ENCODE data around the gene DTHD1. TPM values are rescaled to one million over a fixed set of nuclear protein-coding genes. Genes with fewer than 3 reads are reported as not detected.

The DTHD1 gene
- total and polyA plus RNA-seq, 10 of the 15 experiments (the other 5 are each of a cell fraction or from before 2014, with no cell fraction given): 0.05 to 2.8 (median 1.4) TPM

- TF ChIP-seq TCF12 (IDR thresholded peaks at IDR 0.05; ENCODE audit: low read depth, low read length) (no peak), YBX1 (IDR thresholded peaks at IDR 0.05) (no peak), IKZF1 (conservative IDR thresholded peaks at IDR 0.05) (no peak), JUND (IDR thresholded peaks at IDR 0.05; ENCODE audit: low read depth, low read length) (no peak), EZH2 (IDR thresholded peaks at IDR 0.05; ENCODE audit: borderline replicate concordance, control insufficient read depth, low read depth, low read length) (no peak), PML (IDR thresholded peaks at IDR 0.05; ENCODE audit: low read length) (peak; percentile 58; the same call in 1 of the 2 replicates), YY1 (IDR thresholded peaks at IDR 0.05; ENCODE audit: low read depth, low read length) (no peak), MTA2 (IDR thresholded peaks at IDR 0.05; ENCODE audit: low read depth) (peak; percentile 57), SUZ12 (IDR thresholded peaks at IDR 0.05; ENCODE audit: unreplicated experiment) (no peak), KLF5 (IDR thresholded peaks at IDR 0.05; ENCODE audit: partially characterized antibody) (no peak), MLLT1 (IDR thresholded peaks at IDR 0.05) (no peak), ATF2 (IDR thresholded peaks at IDR 0.05; ENCODE audit: low read length) (peak; percentile 88), FOXM1 (IDR thresholded peaks at IDR 0.05; ENCODE audit: low read depth, low read length) (peak; percentile 77; the same call in 1 of the 2 replicates), EP300 (IDR thresholded peaks at IDR 0.05; ENCODE audit: borderline replicate concordance in 1 of 2, control insufficient read depth in 1 of 2, low read depth in 2 of 2, low read length in 2 of 2) (peak in 1 of 2 experiments; percentile 39; a peak in 1 of 4 replicates), DPF2 (IDR thresholded peaks at IDR 0.05) (no peak), IRF5 (IDR thresholded peaks at IDR 0.05; ENCODE audit: borderline replicate concordance) (no peak), MEF2B (IDR thresholded peaks at IDR 0.05; ENCODE audit: partially characterized antibody, poor library complexity, severe bottlenecking) (peak; percentile 68), CHD1 (IDR thresholded peaks at IDR 0.05; ENCODE audit: low read depth, low read length) (no peak), SPI1 (IDR thresholded peaks at IDR 0.05; ENCODE audit: borderline replicate concordance, insufficient read depth, low read depth, low read length) (peak; percentile 71), MXI1 (IDR thresholded peaks at IDR 0.05; ENCODE audit: low read depth, low read length) (no peak), TARDBP (IDR thresholded peaks at IDR 0.05; ENCODE audit: borderline replicate concordance) (no peak), RAD51 (IDR thresholded peaks at IDR 0.05) (no peak), NFYB (IDR thresholded peaks at IDR 0.05; ENCODE audit: insufficient read depth, low read depth, low read length) (no peak), NR2C2 (IDR thresholded peaks at IDR 0.05; ENCODE audit: borderline replicate concordance, control insufficient read depth, insufficient read length, low read depth) (no peak), CTCF (IDR thresholded peaks at IDR 0.05 in 2 of 3, conservative IDR thresholded peaks at IDR 0.05 in 1 of 3; ENCODE audit: control insufficient read depth in 2 of 3, extremely low read depth in 1 of 3, insufficient read depth in 1 of 3, low read depth in 3 of 3, low read length in 3 of 3) (no peak)
Observed at GRCh38 chr4:36320117-36320896, 38.9 kb downstream of the DTHD1 start (continued).
